GM12878 (cell line): Measurements from ENCODE around the gene SIX5. TPM values are rescaled to one million over a fixed set of nuclear protein-coding genes. Genes with fewer than 3 reads are reported as not detected.

Source experiments
- ATAC-seq: fragments of 200-7000 bp; cut with Tn5 transposase; 3 replicates; pipeline ENCODE4 v1.9.1; 2020; ENCODE audit warnings: mild to moderate bottlenecking, moderate library complexity
- BruUV-seq: library from RNA; stranded (reverse); fragments of 400-500 nt; replicated peaks from 2 replicates; lab custom pipeline; 2021; lab: Mats Ljungman, UMichigan
- CTCF ChIA-PET: fragments of 300-600 bp; sonication (Branson Sonifier 250); formaldehyde crosslinking; extraction: SDS; loops from one replicate; lab custom pipeline; 2021; ENCODE audit warnings: inconsistent platforms; lab: Yijun Ruan, JAX
- POLR2A ChIA-PET: fragments of 350-600 bp; formaldehyde crosslinking; extraction: SDS; loops from one replicate; lab custom pipeline; 2021; ENCODE audit warnings: inconsistent platforms; lab: Charles Lee
- RAD21 ChIA-PET: fragments of 300-600 bp; sonication (Branson Sonifier 250); formaldehyde crosslinking; loops from one replicate; lab custom pipeline; 2023; ENCODE audit warnings: antibody characterized with exemption; ENCODE audit not compliant: unreplicated experiment; lab: Charles Lee
- SMC1A ChIA-PET: fragments of 300-600 bp; sonication (Branson Sonifier 250); formaldehyde crosslinking; loops from one replicate; lab custom pipeline; 2023; ENCODE audit not compliant: unreplicated experiment, uncharacterized antibody; lab: Charles Lee
- DNase-seq: peaks from one replicate; pipeline ENCODE4 v3.0.0-alpha.2; 2011; ENCODE audit warnings: low read depth, low spot score
- FAIRE-seq: peaks from 3 replicates; lab custom pipeline; 2011; peaks lifted over from hg19 to GRCh38; lab: Jason Lieb, UNC
- H2AFZ ChIP-seq: 2 replicates; pipeline ENCODE4 v1.6.0; 2011; ENCODE audit warnings: low read depth, low read length, control low read depth; ENCODE audit not compliant: control insufficient read depth
- H3K27ac ChIP-seq: 2 replicates; pipeline ENCODE4 v1.5.1; 2011; ENCODE audit warnings: control low read depth; ENCODE audit not compliant: control insufficient read depth, insufficient read depth
- H3K27me3 ChIP-seq, 2 experiments: replicated peaks in 1 of 2; 2 replicates each; pipeline versions ENCODE4 v1.6.0 to v1.6.1; 2011; ENCODE audit warnings: low read length in 1 of 2; ENCODE audit not compliant: control insufficient read depth in 2 of 2, insufficient read depth in 2 of 2
- H3K36me3 ChIP-seq, 2 experiments: 2 replicates each; pipeline ENCODE4 v1.5.1; 2011; ENCODE audit warnings: low read length in 1 of 2; ENCODE audit not compliant: control insufficient read depth in 2 of 2, insufficient read depth in 2 of 2
- H3K4me1 ChIP-seq: 2 replicates; pipeline ENCODE4 v1.6.1; 2011; ENCODE audit warnings: mild to moderate bottlenecking, low read length, moderate library complexity, mixed read lengths; ENCODE audit not compliant: control insufficient read depth, insufficient read depth
- H3K4me2 ChIP-seq: 2 replicates; pipeline ENCODE4 v1.6.0; 2011; ENCODE audit warnings: control low read depth; ENCODE audit not compliant: control insufficient read depth, insufficient read depth
- H3K4me3 ChIP-seq: fragments of 200-600 bp; sonication (generic); 2 replicates; pipeline ENCODE4 v1.5.1; 2016
- H3K79me2 ChIP-seq: 2 replicates; pipeline ENCODE4 v1.6.0; 2011; ENCODE audit warnings: low read length; ENCODE audit not compliant: control insufficient read depth, insufficient read depth
- H3K9ac ChIP-seq: 2 replicates; pipeline ENCODE4 v1.8.0; 2011; ENCODE audit warnings: low read length, control low read depth, mixed read lengths; ENCODE audit not compliant: control insufficient read depth, insufficient read depth
- H3K9me3 ChIP-seq: replicated peaks from 3 replicates; pipeline ENCODE4 v1.5.1; 2011; ENCODE audit warnings: mild to moderate bottlenecking, low read length; ENCODE audit not compliant: control insufficient read depth, insufficient read depth
- H4K20me1 ChIP-seq: 2 replicates; pipeline ENCODE4 v1.6.0; 2011; ENCODE audit not compliant: control insufficient read depth, insufficient read depth
- ATF2 ChIP-seq: IDR thresholded peaks from 2 replicates; pipeline ENCODE4 v1.6.1; 2012; ENCODE audit warnings: low read length, inconsistent platforms
- E4F1 ChIP-seq: fragments of 450-650 bp; IDR thresholded peaks from 2 replicates; pipeline ENCODE4 v1.6.1; 2018; ENCODE audit warnings: borderline replicate concordance, mild to moderate bottlenecking; ENCODE audit not compliant: partially characterized antibody
- ELK1 ChIP-seq: IDR thresholded peaks from 2 replicates; pipeline ENCODE4 v1.6.1; 2012; ENCODE audit warnings: low read depth, low read length, improper control_type of control experiment
- FOXK2 ChIP-seq: fragments of 450-650 bp; IDR thresholded peaks from 2 replicates; pipeline ENCODE4 v1.6.1; 2017; ENCODE audit warnings: mild to moderate bottlenecking, moderate library complexity
- HDAC2 ChIP-seq: fragments of 200-600 bp; sonication (generic); IDR thresholded peaks from 2 replicates; pipeline ENCODE4 v1.6.1; 2017
- KAT2A ChIP-seq: conservative IDR thresholded peaks from 2 replicates; pipeline ENCODE4 v1.6.1; 2011; ENCODE audit warnings: low read depth, low read length; ENCODE audit not compliant: control insufficient read depth
- MAX ChIP-seq: IDR thresholded peaks from 2 replicates; pipeline ENCODE4 v1.6.1; 2012; ENCODE audit warnings: low read depth, low read length, improper control_type of control experiment
- MLLT1 ChIP-seq: fragments of 450-650 bp; IDR thresholded peaks from 2 replicates; pipeline ENCODE4 v1.6.1; 2016; ENCODE audit warnings: mild to moderate bottlenecking
- NR2C2 ChIP-seq: IDR thresholded peaks from 2 replicates; pipeline ENCODE4 v1.6.1; 2011; ENCODE audit warnings: borderline replicate concordance, low read depth; ENCODE audit not compliant: control insufficient read depth, insufficient read length
- RELA ChIP-seq: fragments of 450-650 bp; IDR thresholded peaks from 2 replicates; pipeline ENCODE4 v1.8.0; 2014; ENCODE audit warnings: borderline replicate concordance; ENCODE audit not compliant: partially characterized antibody
- RELB ChIP-seq: fragments of 450-650 bp; IDR thresholded peaks from 2 replicates; pipeline ENCODE4 v1.6.1; 2017; ENCODE audit warnings: low read depth, mild to moderate bottlenecking, moderate library complexity
- SIN3A ChIP-seq: IDR thresholded peaks from 2 replicates; pipeline ENCODE4 v1.6.1; 2012; ENCODE audit warnings: low read depth, low read length, improper control_type of control experiment
- SREBF1 ChIP-seq: IDR thresholded peaks from 2 replicates; pipeline ENCODE4 v1.6.1; 2012; ENCODE audit warnings: mild to moderate bottlenecking, low read length
- WGBS: methylation state at CpG from one replicate; pipeline ENCODE4 v1.1.6; 2016; ENCODE audit warnings: low lambda C conversion rate; ENCODE audit not compliant: insufficient replicate concordance, insufficient coverage; ENCODE audit errors: missing lambda C conversion rate; 5-methylcytosine and 5-hydroxymethylcytosine counted together
- in situ Hi-C: fragments of 300-500 bp; cut with MboI; formaldehyde crosslinking; loops from 9 replicates; pipeline ENCODE4 v1.14.3; 2018; ENCODE audit warnings: mixed read lengths
- intact Hi-C: fragments of 100-400 bp; cut with micrococcal nuclease; formaldehyde crosslinking; loops from one replicate; pipeline ENCODE4 v1.14.2; 2022; ENCODE audit not compliant: unreplicated experiment
- polyA plus RNA-seq, 11 experiments: library from polyadenylated mRNA; depleted of rRNA in 4 of 11; unstranded in 6 of 11; stranded (reverse) in 5 of 11; fragments of >200 nt; fragmentation: Nextera tagmentation in 4 of 11; fragmentation: Illumina TruSeq in 1 of 11; extraction: Ambion mirVana in 4 of 11; extraction: Trizol in 1 of 11; gene quantifications; 1 replicate in 1 of 11; 2 replicates in 10 of 11; pipeline versions ENCODE4 v1.2.1 to v1.2.3, GENCODE V29; 2011 to 2016; ENCODE audit warnings: inconsistent platforms in 2 of 11, missing spikeins in 2 of 11, low read depth in 1 of 11
- total RNA-seq, 4 experiments: library from RNA; depleted of rRNA in 3 of 4; stranded (reverse); fragments of >200 nt in 3 of 4; fragmentation: Illumina TruSeq in 1 of 4; extraction: Trizol in 1 of 4; gene quantifications; 2 replicates each; pipeline versions ENCODE4 v1.2.1 to v1.2.3, GENCODE V29; 2013 to 2021

SIX5 gene
- total and polyA plus RNA-seq, 10 of the 15 experiments (the other 5 are each of a cell fraction or from before 2014, with no cell fraction given), result 1.9 to 10.5 (median 3.0) TPM; not detected in 2

GRCh38 chr19:45801603-45802175 lies 32.6 kb upstream of the SIX5 start:
- H3K9me3 ChIP-seq, result no peaks in the 10 kb centered on the region
- no peak overlapping the region for H3K4me3 ChIP-seq
- WGBS, result 79% methylated on average over 7 of the region's 7 CpGs
- no peak for ATAC-seq
- RAD21 ChIA-PET, result interaction anchor here (1.6 to 4.8 kb wide), 2 partner anchors 9 to 32 kb away, joined by 3 to 63 read pairs; partner anchors contain the start of gene SIX5
- no peak overlapping the region for H2AFZ ChIP-seq
- H3K4me2 ChIP-seq, result no peak overlapping the region
- H3K27me3 ChIP-seq, result no peaks in the 10 kb centered on the region
- no peak overlapping the region for H3K27ac ChIP-seq
- peaks cover 8% of the 10 kb centered on the region for H3K4me1 ChIP-seq
- no peaks in the 10 kb centered on the region for H3K79me2 ChIP-seq
- SMC1A ChIA-PET, result no interaction called here
- BruUV-seq, result no TSS peak
- no peaks in the 10 kb centered on the region for H4K20me1 ChIP-seq
- intact Hi-C loops (no loop called here), in situ Hi-C loops (no loop called here)
- H3K36me3 ChIP-seq, result no peaks in the 10 kb centered on the region
- CTCF ChIA-PET, result interaction anchor here (1.0 to 8.1 kb wide), 3 partner anchors 15 to 68 kb away, joined by 3 to 110 read pairs (median 7); partner anchors contain the start of gene SIX5
- POLR2A ChIA-PET, result interaction anchor here (0.6 to 0.9 kb wide), 3 partner anchors 33 to 117 kb away, joined by 3 to 4 read pairs (median 3); partner anchors contain the start of gene SIX5
- no peak for FAIRE-seq
- H3K9ac ChIP-seq, result no peak overlapping the region
- DNase-seq, result no peak
- no peak for TF ChIP-seq SREBF1
- no peak for TF ChIP-seq ATF2
- TF ChIP-seq ELK1, result no peak
- TF ChIP-seq MAX, result no peak
- TF ChIP-seq RELA, result no peak
- TF ChIP-seq SIN3A, result no peak
- no peak for TF ChIP-seq KAT2A
- no peak for TF ChIP-seq RELB
- TF ChIP-seq FOXK2, result no peak
- TF ChIP-seq E4F1, result no peak
- no peak for TF ChIP-seq MLLT1
- no peak for TF ChIP-seq HDAC2
- no peak for TF ChIP-seq NR2C2
